CD4-positive, alpha-beta T cell (primary cell): ENCODE measurements around the gene ITGA11. TPM values are rescaled to one million over a fixed set of nuclear protein-coding genes. Genes with fewer than 3 reads are reported as not detected.

Experiments used
- ATAC-seq: fragments of 200-7000 bp; cut with Tn5 transposase; one replicate; pipeline ENCODE4 v1.10.0; 2022; ENCODE audit warnings: mild to moderate bottlenecking; ENCODE audit not compliant: poor library complexity
- CTCF ChIA-PET: fragments of 350-600 bp; sonication (Branson Sonifier 250); formaldehyde crosslinking; loops from one replicate; lab custom pipeline; 2021; ENCODE audit warnings: antibody characterized with exemption, inconsistent platforms; lab: Charles Lee
- POLR2A ChIA-PET: fragments of 350-600 bp; sonication (Branson Sonifier 250); formaldehyde crosslinking; loops from one replicate; lab custom pipeline; 2021; ENCODE audit warnings: antibody characterized with exemption, inconsistent platforms; lab: Charles Lee
- DNase-seq, 14 experiments: peaks; one replicate each; pipeline ENCODE4 v3.0.0-alpha.2; 2013 to 2020; ENCODE audit warnings: mixed read lengths in 2 of 14
- H3K27ac ChIP-seq, 2 donors: one replicate each; pipeline versions ENCODE4 v1.5.1 to v1.7.0; 2013; ENCODE audit warnings: low read length in 2 of 2, low read depth in 1 of 2, mild to moderate bottlenecking in 1 of 2
- H3K27me3 ChIP-seq, 2 experiments: 1 replicate in 1 of 2; 2 replicates in 1 of 2; pipeline versions ENCODE4 v1.6.1 to v1.7.0; 2013; ENCODE audit warnings: low read length in 2 of 2, control low read depth in 1 of 2, mild to moderate bottlenecking in 1 of 2, moderate library complexity in 1 of 2; ENCODE audit not compliant: insufficient read depth in 2 of 2, control insufficient read depth in 1 of 2
- H3K36me3 ChIP-seq: one replicate; pipeline ENCODE4 v1.6.1; 2013; ENCODE audit warnings: low read length, control low read depth; ENCODE audit not compliant: insufficient read depth
- H3K4me1 ChIP-seq: one replicate; pipeline ENCODE4 v1.6.1; 2013; ENCODE audit warnings: low read length, control low read depth; ENCODE audit not compliant: insufficient read depth
- H3K4me3 ChIP-seq: one replicate; pipeline ENCODE4 v1.5.1; 2013; ENCODE audit warnings: mild to moderate bottlenecking, low read length, moderate library complexity
- H3K9me3 ChIP-seq, 2 experiments: 1 replicate in 1 of 2; 2 replicates in 1 of 2; pipeline versions ENCODE4 v1.6.1 to v1.7.0; 2013; ENCODE audit warnings: low read length in 2 of 2, mild to moderate bottlenecking in 2 of 2, control low read depth in 1 of 2, moderate library complexity in 1 of 2; ENCODE audit not compliant: control insufficient read depth in 1 of 2, insufficient read depth in 1 of 2
- H3K27ac Mint-ChIP-seq: one replicate; pipeline ENCODE4 v1.8.0; 2020; ENCODE audit warnings: mixed read lengths
- H3K27me3 Mint-ChIP-seq: one replicate; pipeline ENCODE4 v1.8.0; 2021; ENCODE audit warnings: mixed read lengths
- H3K36me3 Mint-ChIP-seq: one replicate; pipeline ENCODE4 v1.8.0; 2021; ENCODE audit warnings: low read depth, mixed read lengths
- H3K4me1 Mint-ChIP-seq: one replicate; pipeline ENCODE4 v1.8.0; 2021; ENCODE audit warnings: low read depth, mixed read lengths
- H3K4me3 Mint-ChIP-seq: one replicate; pipeline ENCODE4 v1.8.0; 2020; ENCODE audit warnings: mild to moderate bottlenecking, mixed read lengths
- H3K9me3 Mint-ChIP-seq: one replicate; pipeline ENCODE4 v1.8.0; 2020; ENCODE audit warnings: mixed read lengths
- CTCF ChIP-seq: fragments of 200-600 bp; IDR thresholded peaks from one replicate; pipeline ENCODE4 v1.8.0; 2022; ENCODE audit warnings: antibody characterized with exemption, mild to moderate bottlenecking
- intact Hi-C, 2 experiments: fragments of 100-400 bp; cut with DNase I in 1 of 2; cut with micrococcal nuclease in 1 of 2; formaldehyde crosslinking; loops; one replicate each; pipeline versions ENCODE4 v1.15.1 to v1.9.0; 2023 to 2025; cut with DNase I, micrococcal nuclease
- total RNA-seq, 174 experiments: library from RNA in 2 of 174; stranded (reverse) in 2 of 174; gene quantifications; one replicate each; pipeline ENCODE4 v1.2.3 and lab custom pipeline; 2021 to 2026

ITGA11 gene
- total RNA-seq, 2 experiments from 2014 or later: 0.08 to 0.20 TPM

GRCh38 chr15:68364028-68364659 lies 67.8 kb downstream of the ITGA11 start:
- H3K4me1 Mint-ChIP-seq: peaks cover 8% of the 10 kb centered on the region
- no peak overlapping the region for H3K27ac Mint-ChIP-seq
- H3K27me3 Mint-ChIP-seq: no peaks in the 10 kb centered on the region
- ATAC-seq (no peak), DNase-seq (no peak)
- peaks cover 0 to 3% of the 10 kb centered on the region in 2 experiments for H3K27me3 ChIP-seq
- H3K4me3 ChIP-seq: no peak overlapping the region
- ChIA-PET POLR2A (interaction anchor here (0.8 kb wide), 1 partner anchor 111 kb away, joined by 3 read pairs; no protein-coding TSS in a partner anchor), CTCF (no interaction called here)
- H3K4me1 ChIP-seq: no peaks in the 10 kb centered on the region
- intact Hi-C loops: no loop called here
- no peaks in the 10 kb centered on the region for H3K9me3 Mint-ChIP-seq
- H3K9me3 ChIP-seq: no peaks in the 10 kb centered on the region
- no peaks in the 10 kb centered on the region for H3K36me3 ChIP-seq
- no peak for TF ChIP-seq CTCF
- H3K27ac ChIP-seq: no peak overlapping the region
- H3K36me3 Mint-ChIP-seq: no peaks in the 10 kb centered on the region
- no peak overlapping the region for H3K4me3 Mint-ChIP-seq

GRCh38 chr15:68363353-68363752 lies 68.6 kb downstream of the ITGA11 start:
- Mint-ChIP-seq H3K27me3 (no peaks in the 10 kb centered on the region), H3K4me3 (no peak overlapping the region), H3K36me3 (no peaks in the 10 kb centered on the region), H3K9me3 (no peaks in the 10 kb centered on the region), H3K4me1 (peaks cover 8% of the 10 kb centered on the region), H3K27ac (no peak overlapping the region)
- ChIA-PET CTCF (no interaction called here), POLR2A (no interaction called here)
- H3K27me3 ChIP-seq: peaks cover 0 to 1% of the 10 kb centered on the region in 2 experiments
- no peak for TF ChIP-seq CTCF
- no peaks in the 10 kb centered on the region for H3K36me3 ChIP-seq
- DNase-seq (no peak), ATAC-seq (no peak)
- no peaks in the 10 kb centered on the region for H3K9me3 ChIP-seq
- H3K4me1 ChIP-seq: no peaks in the 10 kb centered on the region
- intact Hi-C loops: no loop called here
- no peak overlapping the region for H3K27ac ChIP-seq
- H3K4me3 ChIP-seq: no peak overlapping the region

GRCh38 chr15:68362537-68363126 lies 69.3 kb downstream of the ITGA11 start:
- ATAC-seq (no peak), DNase-seq (no peak)
- Mint-ChIP-seq H3K4me1 (peaks cover 8% of the 10 kb centered on the region), H3K36me3 (no peaks in the 10 kb centered on the region), H3K27ac (no peak overlapping the region), H3K4me3 (no peak overlapping the region), H3K27me3 (no peaks in the 10 kb centered on the region), H3K9me3 (no peaks in the 10 kb centered on the region)
- ChIA-PET CTCF (no interaction called here), POLR2A (no interaction called here)
- Histone ChIP-seq H3K4me1 (no peaks in the 10 kb centered on the region), H3K9me3 (no peaks in the 10 kb centered on the region), H3K4me3 (no peak overlapping the region), H3K27me3 (no peaks in the 10 kb centered on the region), H3K36me3 (no peaks in the 10 kb centered on the region), H3K27ac (no peak overlapping the region)
- no peak for TF ChIP-seq CTCF
- intact Hi-C loops: no loop called here
